Stimulated activated CD8-positive, alpha-beta memory T cell treated with anti-CD3 and anti-CD28 coated beads, Interleukin-7, amount 100 ng/mL, for 24 hours (primary cell): ENCODE results near the gene CIDEB.
"Not testable (repeated sequence)": the region's sequence is repeated elsewhere in the genome, so short reads cannot be mapped to it uniquely, and the experiment has no call there.

Experiments used
- DNase-seq: peaks from one replicate; pipeline ENCODE4 v3.0.0-alpha.2; 2020; ENCODE audit warnings: low read depth

Gene CIDEB

GRCh38 chr14:24307575-24308341 lies at the start of gene CIDEB:
TSS of gene CIDEB (minus strand) at chr14:24307977. CDS start at chr14:24307858, 119 bp downstream.
- no peak for DNase-seq

GRCh38 chr14:24356208-24356607 lies 48.4 kb upstream of the CIDEB start:
- no peak for DNase-seq

GRCh38 chr14:24355009-24355408 lies 47.2 kb upstream of the CIDEB start:
- no peak for DNase-seq

- not testable (repeated sequence) for DNase-seq
These were observed 46.7 kb upstream of the CIDEB start for GRCh38 chr14:24354482-24354825.

GRCh38 chr14:24353559-24354481 lies 46.0 kb upstream of the CIDEB start:
- DNase-seq = no peak

GRCh38 chr14:24351517-24351916 lies 43.7 kb upstream of the CIDEB start:
- DNase-seq = no peak

- no peak for DNase-seq
These were observed 42.0 kb upstream of the CIDEB start for GRCh38 chr14:24349742-24350141.

GRCh38 chr14:24348186-24348585 lies 40.4 kb upstream of the CIDEB start:
- DNase-seq = no peak

- DNase-seq = no peak
These were observed 39.4 kb upstream of the CIDEB start for GRCh38 chr14:24347134-24347533.

GRCh38 chr14:24343795-24344660 lies 36.3 kb upstream of the CIDEB start:
- no peak for DNase-seq

- no peak for DNase-seq
These were observed 35.1 kb upstream of the CIDEB start for GRCh38 chr14:24342889-24343288.

GRCh38 chr14:24340606-24341005 lies 32.8 kb upstream of the CIDEB start:
- DNase-seq = no peak

GRCh38 chr14:24339284-24340151 lies 31.7 kb upstream of the CIDEB start, which contains the start of gene RIPK3:
TSS of gene RIPK3 (minus strand) at chr14:24339991. CDS start at chr14:24339826, 165 bp downstream.
- no peak for DNase-seq

GRCh38 chr14:24338843-24339242 lies 31.1 kb upstream of the CIDEB start:
- DNase-seq = no peak

- no peak for DNase-seq
These were observed 30.0 kb upstream of the CIDEB start for GRCh38 chr14:24337824-24338175.

- no peak for DNase-seq
These were observed 29.5 kb upstream of the CIDEB start for GRCh38 chr14:24337144-24337823.

- no peak for DNase-seq
These were observed 27.8 kb upstream of the CIDEB start for GRCh38 chr14:24335461-24336171.

- DNase-seq = no peak
These were observed 26.9 kb upstream of the CIDEB start, which contains the start of gene ADCY4 for GRCh38 chr14:24334431-24335291. TSS of gene ADCY4 (minus strand) at chr14:24335071. CDS start at chr14:24334652, 419 bp downstream.
